OCI-LY3 (cell line): Measurements from ENCODE around the gene TMEM106A.
"Not testable (repeated sequence)": the region's sequence is repeated elsewhere in the genome, so short reads cannot be mapped to it uniquely, and the experiment has no call there.

Source experiments
- CTCF ChIP-seq: fragments of 200-600, 300-600 bp; sonication (generic); IDR thresholded peaks from 2 replicates; pipeline ENCODE4 v1.5.1; 2014; ENCODE audit warnings: antibody characterized with exemption, low read length, low read depth
- EZH2phosphoT487 ChIP-seq: fragments of 200-600 bp; shearing (Covaris generic); IDR thresholded peaks from 2 replicates; pipeline ENCODE4 v1.6.1; 2018; ENCODE audit warnings: antibody characterized with exemption, mixed run types, low read depth

DNA sequence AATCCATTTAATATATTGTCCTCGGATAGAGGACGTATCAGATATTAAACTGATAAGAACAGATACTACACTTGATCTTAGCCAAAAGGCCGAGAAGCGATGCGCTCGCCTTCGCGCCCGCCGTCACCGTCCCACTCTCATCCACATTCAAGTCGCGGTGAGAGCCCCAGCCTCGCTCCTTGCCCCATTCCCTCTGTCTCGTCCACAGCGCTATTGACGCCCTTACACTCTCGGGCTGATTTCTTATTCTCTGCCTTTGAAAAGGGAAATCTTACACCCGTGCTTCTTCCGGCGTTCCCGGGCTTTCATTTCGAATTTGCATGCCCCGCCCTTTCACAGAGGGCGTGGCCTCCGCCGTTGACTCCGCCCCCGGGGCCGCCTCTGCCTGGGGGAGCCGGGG lies 22.2 kb downstream of the TMEM106A start, which contains the start of gene RNU2-1:
- not testable (repeated sequence) for TF ChIP-seq CTCF, EZH2phosphoT487
